CD4-positive, alpha-beta memory T cell (primary cell): Measurements from ENCODE around the gene GPX4. TPM values are rescaled to one million over a fixed set of nuclear protein-coding genes. Genes with fewer than 3 reads are reported as not detected.
A peak's percentile ranks its signal among the peaks of the same experiment; 100 is the strongest.

Experiments
- CTCF ChIA-PET: fragments of 350-600 bp; sonication (Branson Sonifier 250); formaldehyde crosslinking; loops from one replicate; lab custom pipeline; 2021; ENCODE audit warnings: inconsistent platforms; ENCODE audit not compliant: partially characterized antibody; lab: Charles Lee
- POLR2A ChIA-PET: fragments of 350-600 bp; sonication (Branson Sonifier 250); formaldehyde crosslinking; loops from one replicate; lab custom pipeline; 2021; ENCODE audit not compliant: partially characterized antibody; lab: Charles Lee
- DNase-seq, 5 donors: peaks; one replicate each; pipeline versions ENCODE4 v3.0.0 to v3.0.0-alpha.2; 2020 to 2022; ENCODE audit warnings: mixed read lengths in 1 of 5
- H3K27ac ChIP-seq: one replicate; pipeline ENCODE4 v1.7.0; 2013; ENCODE audit warnings: low read depth, low read length
- H3K27me3 ChIP-seq: 2 replicates; pipeline ENCODE4 v1.7.0; 2013; ENCODE audit warnings: mild to moderate bottlenecking, low read length, moderate library complexity; ENCODE audit not compliant: insufficient read depth
- H3K36me3 ChIP-seq: 2 replicates; pipeline ENCODE4 v1.7.0; 2013; ENCODE audit warnings: mild to moderate bottlenecking, low read length, moderate library complexity; ENCODE audit not compliant: insufficient read depth
- H3K4me1 ChIP-seq: 2 replicates; pipeline ENCODE4 v1.7.0; 2013; ENCODE audit warnings: mild to moderate bottlenecking, low read length, moderate library complexity; ENCODE audit not compliant: insufficient read depth
- H3K4me3 ChIP-seq, 2 donors: one replicate each; pipeline ENCODE4 v1.7.0; 2013; ENCODE audit warnings: low read length in 2 of 2, mild to moderate bottlenecking in 1 of 2
- H3K9me3 ChIP-seq, 2 donors: one replicate each; pipeline ENCODE4 v1.7.0; 2013; ENCODE audit warnings: low read length in 2 of 2, control low read depth in 1 of 2; ENCODE audit not compliant: control insufficient read depth in 1 of 2
- H3K27ac Mint-ChIP-seq, 7 donors: one replicate each; pipeline ENCODE4 v1.8.0; 2020 to 2021; ENCODE audit warnings: mixed read lengths in 7 of 7, mild to moderate bottlenecking in 6 of 7, inconsistent platforms in 3 of 7, moderate library complexity in 3 of 7
- H3K27me3 Mint-ChIP-seq, 2 donors: one replicate each; pipeline ENCODE4 v1.8.0; 2020 to 2021; ENCODE audit warnings: mixed read lengths in 2 of 2
- H3K36me3 Mint-ChIP-seq, 2 donors: one replicate each; pipeline ENCODE4 v1.8.0; 2020 to 2021; ENCODE audit warnings: mixed read lengths in 2 of 2, inconsistent platforms in 1 of 2, mild to moderate bottlenecking in 1 of 2
- H3K4me1 Mint-ChIP-seq, 4 donors: one replicate each; pipeline ENCODE4 v1.8.0; 2020 to 2021; ENCODE audit warnings: mixed read lengths in 4 of 4, mild to moderate bottlenecking in 1 of 4
- H3K4me3 Mint-ChIP-seq, 8 donors: one replicate each; pipeline ENCODE4 v1.8.0; 2020 to 2021; ENCODE audit warnings: mixed read lengths in 8 of 8, mild to moderate bottlenecking in 7 of 8, moderate library complexity in 6 of 8, inconsistent platforms in 3 of 8
- H3K9me3 Mint-ChIP-seq, 8 donors: one replicate each; pipeline ENCODE4 v1.8.0; 2020 to 2021; ENCODE audit warnings: mixed read lengths in 8 of 8, mild to moderate bottlenecking in 5 of 8, inconsistent platforms in 3 of 8, moderate library complexity in 1 of 8
- intact Hi-C: fragments of 100-400 bp; cut with micrococcal nuclease; formaldehyde crosslinking; loops from one replicate; pipeline ENCODE4 v1.15.1; 2023
- polyA plus RNA-seq, 2 donors: library from polyadenylated mRNA; unstranded; fragments of 300-500 nt; fragmentation: Illumina TruSeq; gene quantifications; one replicate each; pipeline ENCODE4 v1.2.3, GENCODE V29; 2021
- total RNA-seq, 2 experiments: library from RNA; stranded (reverse); gene quantifications; one replicate each; pipeline ENCODE4 v1.2.3, GENCODE V29; 2021

GPX4 gene
- total and polyA plus RNA-seq, 4 experiments from 2014 or later: 210 to 406 (median 310) TPM

- Mint-ChIP-seq H3K4me1 (peaks cover 34 to 71% (median 51%) of the 10 kb centered on the region in 4 donors), H3K27ac (peak overlapping the region; percentile 77 to 95 (median 90)), H3K36me3 (peaks cover 44 to 49% of the 10 kb centered on the region in 2 donors), H3K9me3 (peaks cover 0 to 8% (median 0%) of the 10 kb centered on the region in 8 donors), H3K4me3 (peak overlapping the region in 7 of 8 donors; percentile 21 to 68 (median 58)), H3K27me3 (no peaks in the 10 kb centered on the region)
- no peak overlapping the region for H3K4me3 ChIP-seq
- H3K9me3 ChIP-seq: no peaks in the 10 kb centered on the region
- POLR2A ChIA-PET: interaction anchor here (32.9 to 57.1 kb wide), 3 partner anchors 10 to 50 kb away, joined by 1029 to 3893 read pairs (median 3893); partner anchors contain the start of genes ABCA7, ARHGAP45, CNN2 and GPX4
- H3K27ac ChIP-seq: peak overlapping the region; percentile 42
- peaks cover 44% of the 10 kb centered on the region for H3K36me3 ChIP-seq
- H3K27me3 ChIP-seq: no peaks in the 10 kb centered on the region
- DNase-seq: peak in 1 of 5 donors; percentile 26
- CTCF ChIA-PET: interaction anchor here (1.3 to 17.9 kb wide), 2 partner anchors 7 to 14 kb away, joined by 5 to 219 read pairs; partner anchors contain the start of gene ARHGAP45
- H3K4me1 ChIP-seq: peaks cover 83% of the 10 kb centered on the region
- intact Hi-C loops: no loop called here
Measured at GRCh38 chr19:1073063-1073955, 30.5 kb upstream of the GPX4 start.

- H3K27me3 Mint-ChIP-seq: no peaks in the 10 kb centered on the region
- peak in 1 of 5 donors; percentile 30 for DNase-seq
- Histone ChIP-seq H3K27ac (peak overlapping the region; percentile 42), H3K4me3 (peak overlapping the region in 1 of 2 donors; percentile 32), H3K27me3 (no peaks in the 10 kb centered on the region), H3K9me3 (no peaks in the 10 kb centered on the region), H3K4me1 (peaks cover 84% of the 10 kb centered on the region), H3K36me3 (peaks cover 44% of the 10 kb centered on the region)
- H3K4me3 Mint-ChIP-seq: peak overlapping the region; percentile 48 to 77 (median 70)
- intact Hi-C loops: no loop called here
- H3K27ac Mint-ChIP-seq: peak overlapping the region in 6 of 7 donors; percentile 64 to 95 (median 88)
- ChIA-PET POLR2A (interaction anchor here (0.9 to 57.1 kb wide), 10 partner anchors 11 to 201 kb away, joined by 3 to 3893 read pairs (median 6); partner anchors contain the start of genes ABCA7, ARHGAP45, CIRBP and CNN2), CTCF (interaction anchor here (1.0 to 17.9 kb wide), 5 partner anchors 8 to 119 kb away, joined by 3 to 219 read pairs (median 8); partner anchors contain the start of genes ARHGAP45 and WDR18)
- H3K36me3 Mint-ChIP-seq: peaks cover 38 to 44% of the 10 kb centered on the region in 2 donors
- H3K9me3 Mint-ChIP-seq: peaks cover 0 to 5% (median 0%) of the 10 kb centered on the region in 8 donors
- H3K4me1 Mint-ChIP-seq: peaks cover 29 to 70% (median 46%) of the 10 kb centered on the region in 4 donors
Measured at GRCh38 chr19:1073956-1074517, 29.8 kb upstream of the GPX4 start.

- Histone ChIP-seq H3K9me3 (no peaks in the 10 kb centered on the region), H3K36me3 (peaks cover 48% of the 10 kb centered on the region), H3K27me3 (no peaks in the 10 kb centered on the region), H3K27ac (peak overlapping the region; percentile 84), H3K4me3 (peak overlapping the region in 1 of 2 donors; percentile 47), H3K4me1 (peaks cover 85% of the 10 kb centered on the region)
- Mint-ChIP-seq H3K27ac (peak overlapping the region; percentile 94 to 99 (median 97)), H3K9me3 (peaks cover 0 to 5% (median 0%) of the 10 kb centered on the region in 8 donors), H3K27me3 (no peaks in the 10 kb centered on the region), H3K4me3 (peak overlapping the region in 7 of 8 donors; percentile 66 to 93 (median 82)), H3K36me3 (peaks cover 36 to 42% of the 10 kb centered on the region in 2 donors), H3K4me1 (peaks cover 27 to 68% (median 43%) of the 10 kb centered on the region in 4 donors)
- intact Hi-C loops: no loop called here
- peak; percentile 91 to 94 (median 93) for DNase-seq
- ChIA-PET POLR2A (interaction anchor here (0.6 to 57.1 kb wide), 14 partner anchors 11 to 200 kb away, joined by 3 to 3893 read pairs (median 6); partner anchors contain the start of genes ABCA7, ARHGAP45, CIRBP and CNN2), CTCF (interaction anchor here (0.7 to 17.9 kb wide), 9 partner anchors 9 to 192 kb away, joined by 3 to 219 read pairs (median 4); partner anchors contain the start of genes ARHGAP45 and WDR18)
Measured at GRCh38 chr19:1074544-1075283, 29.1 kb upstream of the GPX4 start.

- ChIA-PET POLR2A (interaction anchor here (0.7 to 57.1 kb wide), 9 partner anchors 10 to 193 kb away, joined by 3 to 3893 read pairs (median 10); partner anchors contain the start of genes ABCA7, ARHGAP45, CIRBP and CNN2), CTCF (interaction anchor here (0.7 to 17.9 kb wide), 9 partner anchors 10 to 191 kb away, joined by 3 to 219 read pairs (median 4); partner anchors contain the start of gene ARHGAP45)
- Histone ChIP-seq H3K27ac (peak overlapping the region; percentile 84), H3K4me3 (peak overlapping the region; percentile 19 to 34), H3K36me3 (peaks cover 56% of the 10 kb centered on the region), H3K9me3 (no peaks in the 10 kb centered on the region), H3K4me1 (peaks cover 85% of the 10 kb centered on the region), H3K27me3 (no peaks in the 10 kb centered on the region)
- H3K27me3 Mint-ChIP-seq: no peaks in the 10 kb centered on the region
- H3K36me3 Mint-ChIP-seq: peaks cover 40 to 51% of the 10 kb centered on the region in 2 donors
- peaks cover 27 to 74% (median 46%) of the 10 kb centered on the region in 4 donors for H3K4me1 Mint-ChIP-seq
- DNase-seq: no peak
- intact Hi-C loops: loop anchor here (2.0 kb wide), 3 partner anchors 19 to 55 kb away; partner anchors contain the start of genes ABCA7, POLR2E, RNU6-2 and TMEM259
- peaks cover 0 to 9% (median 0%) of the 10 kb centered on the region in 8 donors for H3K9me3 Mint-ChIP-seq
- H3K27ac Mint-ChIP-seq: peak overlapping the region; percentile 94 to 99 (median 97)
- H3K4me3 Mint-ChIP-seq: peak overlapping the region; percentile 66 to 93 (median 82)
Measured at GRCh38 chr19:1076046-1076386, 27.8 kb upstream of the GPX4 start.

- Mint-ChIP-seq H3K27me3 (no peaks in the 10 kb centered on the region), H3K9me3 (peaks cover 0 to 14% (median 0%) of the 10 kb centered on the region in 8 donors), H3K4me3 (peak overlapping the region; percentile 87 to 93 (median 90)), H3K4me1 (peaks cover 25 to 75% (median 47%) of the 10 kb centered on the region in 4 donors), H3K27ac (peak overlapping the region; percentile 94 to 99 (median 97)), H3K36me3 (peaks cover 40 to 55% of the 10 kb centered on the region in 2 donors)
- ChIA-PET CTCF (interaction anchor here (1.1 to 17.9 kb wide), 5 partner anchors 10 to 50 kb away, joined by 3 to 219 read pairs (median 11); partner anchors contain the start of gene ARHGAP45), POLR2A (interaction anchor here (0.6 to 57.1 kb wide), 13 partner anchors 9 to 214 kb away, joined by 3 to 3893 read pairs (median 5); partner anchors contain the start of genes ABCA7, ARHGAP45, ATP5F1D and CIRBP)
- peak overlapping the region; percentile 84 for H3K27ac ChIP-seq
- H3K27me3 ChIP-seq: no peaks in the 10 kb centered on the region
- H3K4me3 ChIP-seq: peak overlapping the region; percentile 63 to 81
- H3K36me3 ChIP-seq: peaks cover 60% of the 10 kb centered on the region
- DNase-seq: peak; percentile 93 to 98 (median 96)
- no peaks in the 10 kb centered on the region for H3K9me3 ChIP-seq
- peaks cover 87% of the 10 kb centered on the region for H3K4me1 ChIP-seq
- intact Hi-C loops: loop anchor here (1.0 to 2.0 kb wide), 5 partner anchors 8 to 56 kb away; partner anchors contain the start of genes ABCA7, POLR2E, RNU6-2 and TMEM259
Measured at GRCh38 chr19:1076951-1077350, 26.8 kb upstream of the GPX4 start.
